ENCODE data around the gene SLC27A5. TPM values are rescaled to one million over a fixed set of nuclear protein-coding genes. Genes with fewer than 3 reads are reported as not detected.

SLC27A5 gene
- total and polyA plus RNA-seq, 2 donors (not counting 3 experiments of a cell fraction or from before 2014, with no cell fraction given) = 7.1 to 16.0 TPM

GRCh38 chr19:58544591-58545285 lies 32.9 kb upstream of the SLC27A5 start:
- DNase-seq (ENCODE audit: low read depth, low spot score) = peak; percentile 37
- intact Hi-C loops (cut with micrococcal nuclease) = loop anchor here (1.0 kb wide), 4 partner anchors 10 to 29 kb away; partner anchors contain the start of genes MZF1 and ZBTB45
- Histone ChIP-seq H3K27ac (ENCODE audit: insufficient read depth, low read depth, low read length) (peak overlapping the region; percentile 87), H3K4me3 (replicated peaks in 1 of 3; ENCODE audit: insufficient read depth in 1 of 3, low read depth in 1 of 3, low read length in 3 of 3) (peak overlapping the region; percentile 82 to 94 (median 85)), H3K4me2 (ENCODE audit: insufficient read depth, low read length) (peak overlapping the region; percentile 44), H3K36me3 (ENCODE audit: control insufficient read depth in 2 of 2, extremely low read depth in 1 of 2, insufficient read depth in 2 of 2, low read length in 2 of 2) (peaks cover 5 to 25% of the 10 kb centered on the region in 2 experiments), H3K9me1 (replicated peaks; ENCODE audit: control insufficient read depth, extremely low read depth, insufficient read depth, low read length) (no peaks in the 10 kb centered on the region), H4K20me1 (replicated peaks; ENCODE audit: control insufficient read depth, extremely low read depth, insufficient read depth, low read length) (peaks cover 4% of the 10 kb centered on the region), H3K9me3 (replicated peaks; ENCODE audit: control insufficient read depth, insufficient read depth, low read length) (no peaks in the 10 kb centered on the region), H2AFZ (ENCODE audit: low read depth, low read length) (no peak overlapping the region), H3K79me2 (ENCODE audit: control insufficient read depth, insufficient read depth, low read length) (peaks cover 50% of the 10 kb centered on the region), H3K4me1 (ENCODE audit: control insufficient read depth, extremely low read depth, insufficient read depth, low read length) (peaks cover 15% of the 10 kb centered on the region), H3K27me3 (ENCODE audit: control insufficient read depth in 2 of 2, insufficient read depth in 2 of 2, low read length in 2 of 2) (peaks cover 2 to 6% of the 10 kb centered on the region in 2 experiments), H3K9ac (replicated peaks; ENCODE audit: extremely low read depth, insufficient read depth, low read length) (peak overlapping the region; percentile 71)
- BruUV-seq (replicated peaks) = no TSS peak
- no peak for FAIRE-seq
- dilution Hi-C loops (cut with MboI; ENCODE audit: extremely low pct_ligation_motif_present, low sequenced_read_pairs) = no loop called here
- ChIA-PET POLR2A (interaction anchor here (0.6 to 1.8 kb wide), 7 partner anchors 10 to 35 kb away, joined by 3 to 20 read pairs (median 6); partner anchors contain the start of genes CHMP2A and ZBTB45), CTCF (interaction anchor here (1.2 to 3.2 kb wide), 6 partner anchors 9 to 37 kb away, joined by 3 to 52 read pairs (median 12); partner anchors contain the start of genes CHMP2A and ZBTB45)
- TF ChIP-seq FOS (IDR thresholded peaks at IDR 0.05; ENCODE audit: borderline replicate concordance, insufficient read depth, low read length) (no peak), GATA2 (IDR thresholded peaks at IDR 0.05; ENCODE audit: insufficient read depth, insufficient read length, low read depth, low read length) (no peak), MAX (IDR thresholded peaks at IDR 0.05; ENCODE audit: insufficient read depth, insufficient read length) (no peak), CTCF (IDR thresholded peaks at IDR 0.05; ENCODE audit: extremely low read depth in 1 of 2, insufficient read depth in 1 of 2, low read depth in 1 of 2, low read length in 2 of 2) (no peak), MYC (IDR thresholded peaks at IDR 0.05; ENCODE audit: low read depth, low read length) (no peak), JUN (IDR thresholded peaks at IDR 0.05; ENCODE audit: borderline replicate concordance, insufficient read depth, insufficient read length, low read depth) (no peak), EZH2 (IDR thresholded peaks at IDR 0.05; ENCODE audit: borderline replicate concordance, low read depth, low read length, severe bottlenecking) (no peak), POLR2AphosphoS5 (IDR thresholded peaks at IDR 0.05; ENCODE audit: insufficient read depth, low read depth, low read length) (no peak)

Measured in endothelial cell of umbilical vein (primary cell).